Endothelial cell of umbilical vein (primary cell): ENCODE data around the gene SEMA4D. TPM values are rescaled to one million over a fixed set of nuclear protein-coding genes. Genes with fewer than 3 reads are reported as not detected.

ENCODE experiments used
- BruUV-seq: library from RNA; stranded (reverse); fragments of 400-500 nt; replicated peaks from 2 replicates; lab custom pipeline; 2021; lab: Mats Ljungman, UMichigan
- CTCF ChIA-PET: fragments of 300-600, 350-600 bp; sonication (Branson Sonifier 250); formaldehyde crosslinking; loops from one replicate; lab custom pipeline; 2021; ENCODE audit warnings: antibody characterized with exemption, inconsistent platforms; lab: Charles Lee
- POLR2A ChIA-PET: fragments of 300-600, 350-600 bp; sonication (Branson Sonifier 250); formaldehyde crosslinking; loops from one replicate; lab custom pipeline; 2021; ENCODE audit warnings: antibody characterized with exemption, inconsistent platforms; lab: Charles Lee
- DNase-seq: peaks from one replicate; pipeline ENCODE4 v3.0.0-alpha.2; 2011; ENCODE audit warnings: low read depth, low spot score
- FAIRE-seq: peaks from 2 replicates; lab custom pipeline; 2011; peaks lifted over from hg19 to GRCh38; lab: Jason Lieb, UNC
- H2AFZ ChIP-seq: 2 replicates; pipeline ENCODE4 v1.6.0; 2012; ENCODE audit warnings: low read depth, low read length, control low read depth, inconsistent platforms
- H3K27ac ChIP-seq: 2 replicates; pipeline ENCODE4 v1.5.1; 2011; ENCODE audit warnings: low read depth, mild to moderate bottlenecking, control low read depth, low read length, moderate library complexity; ENCODE audit not compliant: insufficient read depth
- H3K27me3 ChIP-seq, 2 experiments: 2 replicates each; pipeline versions ENCODE4 v1.6.0 to v1.6.1; 2011; ENCODE audit warnings: low read length in 2 of 2, mixed read lengths in 1 of 2; ENCODE audit not compliant: control insufficient read depth in 2 of 2, insufficient read depth in 2 of 2
- H3K36me3 ChIP-seq, 2 experiments: 2 replicates in 1 of 2; 3 replicates in 1 of 2; pipeline ENCODE4 v1.5.1; 2011; ENCODE audit warnings: low read length in 2 of 2, mild to moderate bottlenecking in 1 of 2, moderate library complexity in 1 of 2; ENCODE audit not compliant: control insufficient read depth in 2 of 2, insufficient read depth in 2 of 2; ENCODE audit errors: extremely low read depth in 1 of 2
- H3K4me1 ChIP-seq: 3 replicates; pipeline ENCODE4 v1.5.1; 2011; ENCODE audit warnings: mild to moderate bottlenecking, low read length; ENCODE audit not compliant: control insufficient read depth, insufficient read depth; ENCODE audit errors: extremely low read depth
- H3K4me2 ChIP-seq: 2 replicates; pipeline ENCODE4 v1.6.1; 2011; ENCODE audit warnings: low read length, control low read depth, mixed read lengths; ENCODE audit not compliant: insufficient read depth
- H3K4me3 ChIP-seq, 3 experiments: fragments of 200-600 bp in 1 of 3; sonication (generic), shearing (Covaris generic) in 1 of 3; replicated peaks in 1 of 3; 2 replicates each; pipeline ENCODE4 v1.5.1; 2011 to 2016; ENCODE audit warnings: control low read depth in 3 of 3, low read length in 3 of 3, mild to moderate bottlenecking in 2 of 3, inconsistent platforms in 1 of 3, low read depth in 1 of 3, moderate library complexity in 1 of 3; ENCODE audit not compliant: insufficient read depth in 1 of 3
- H3K79me2 ChIP-seq: 2 replicates; pipeline ENCODE4 v1.6.0; 2012; ENCODE audit warnings: low read length, inconsistent platforms; ENCODE audit not compliant: control insufficient read depth, insufficient read depth
- H3K9ac ChIP-seq: replicated peaks from 2 replicates; pipeline ENCODE3; 2011; ENCODE audit warnings: low read length, control low read depth; ENCODE audit not compliant: insufficient read depth; ENCODE audit errors: extremely low read depth
- H3K9me1 ChIP-seq: replicated peaks from 3 replicates; pipeline ENCODE4 v1.6.0; 2011; ENCODE audit warnings: mild to moderate bottlenecking, low read length; ENCODE audit not compliant: control insufficient read depth, insufficient read depth; ENCODE audit errors: extremely low read depth
- H3K9me3 ChIP-seq: replicated peaks from 2 replicates; pipeline ENCODE4 v1.5.1; 2012; ENCODE audit warnings: low read length, inconsistent platforms; ENCODE audit not compliant: control insufficient read depth, insufficient read depth
- H4K20me1 ChIP-seq: replicated peaks from 2 replicates; pipeline ENCODE3; 2011; ENCODE audit warnings: mild to moderate bottlenecking, low read length; ENCODE audit not compliant: control insufficient read depth, insufficient read depth; ENCODE audit errors: extremely low read depth
- CTCF ChIP-seq, 2 donors: IDR thresholded peaks; 1 replicate in 1 of 2; 2 replicates in 1 of 2; pipeline ENCODE4 v1.5.1; 2011; ENCODE audit warnings: low read length in 2 of 2, mild to moderate bottlenecking in 2 of 2, moderate library complexity in 2 of 2, control low read depth in 1 of 2, inconsistent platforms in 1 of 2, low read depth in 1 of 2; ENCODE audit not compliant: insufficient read depth in 1 of 2; ENCODE audit errors: extremely low read depth in 1 of 2
- EZH2 ChIP-seq: IDR thresholded peaks from 2 replicates; pipeline ENCODE4 v1.6.1; 2012; ENCODE audit warnings: borderline replicate concordance, low read depth, mild to moderate bottlenecking, moderate library complexity, low read length, inconsistent platforms; ENCODE audit not compliant: severe bottlenecking
- FOS ChIP-seq: IDR thresholded peaks from 2 replicates; pipeline ENCODE4 v1.6.1; 2011; ENCODE audit warnings: mild to moderate bottlenecking, low read length, moderate library complexity, borderline replicate concordance; ENCODE audit not compliant: insufficient read depth
- GATA2 ChIP-seq: IDR thresholded peaks from 2 replicates; pipeline ENCODE4 v1.7.0; 2011; ENCODE audit warnings: low read depth, mild to moderate bottlenecking, moderate library complexity, mixed read lengths, low read length; ENCODE audit not compliant: insufficient read length, insufficient read depth
- JUN ChIP-seq: IDR thresholded peaks from 2 replicates; pipeline ENCODE4 v1.6.1; 2011; ENCODE audit warnings: borderline replicate concordance, low read depth; ENCODE audit not compliant: insufficient read length, insufficient read depth
- MYC ChIP-seq: IDR thresholded peaks from one replicate; pipeline ENCODE4 v1.6.1; 2011; ENCODE audit warnings: mild to moderate bottlenecking, low read depth, low read length
- POLR2AphosphoS5 ChIP-seq: IDR thresholded peaks from 2 replicates; pipeline ENCODE4 v1.6.1; 2012; ENCODE audit warnings: low read depth, mild to moderate bottlenecking, control low read depth, low read length, moderate library complexity; ENCODE audit not compliant: insufficient read depth
- dilution Hi-C: fragments of 300-500 bp; cut with MboI; formaldehyde crosslinking; loops from one replicate; pipeline ENCODE4 v1.15.0; 2019; ENCODE audit warnings: low sequenced_read_pairs; ENCODE audit not compliant: extremely low pct_ligation_motif_present
- intact Hi-C: fragments of 100-400 bp; cut with micrococcal nuclease; formaldehyde crosslinking; loops from one replicate; pipeline ENCODE4 v1.10.0; 2022
- polyA plus RNA-seq, 4 experiments: library from polyadenylated mRNA; depleted of rRNA in 3 of 4; stranded (reverse) in 3 of 4; unstranded in 1 of 4; fragments of >200 nt; gene quantifications; 2 replicates each; pipeline versions ENCODE4 v1.2.1 to v1.2.3, GENCODE V29; 2011 to 2012; ENCODE audit warnings: missing spikeins in 1 of 4
- total RNA-seq: library from RNA; stranded (reverse); gene quantifications from 2 replicates; pipeline ENCODE4 v1.2.3, GENCODE V29; 2021

Gene SEMA4D
- total and polyA plus RNA-seq, 2 donors (not counting 3 experiments of a cell fraction or from before 2014, with no cell fraction given), result 3.9 to 15.7 TPM

GRCh38 chr9:89384783-89385182, 113.1 kb downstream of the SEMA4D start:
- Histone ChIP-seq H3K4me2 (no peak overlapping the region), H3K9ac (no peak overlapping the region), H3K9me3 (no peaks in the 10 kb centered on the region), H3K27ac (no peak overlapping the region), H3K4me3 (no peak overlapping the region), H3K27me3 (no peaks in the 10 kb centered on the region), H2AFZ (no peak overlapping the region), H4K20me1 (no peaks in the 10 kb centered on the region), H3K79me2 (no peaks in the 10 kb centered on the region), H3K36me3 (peaks cover 0 to 10% of the 10 kb centered on the region in 2 experiments), H3K9me1 (no peaks in the 10 kb centered on the region), H3K4me1 (no peaks in the 10 kb centered on the region)
- POLR2A ChIA-PET, result no interaction called here
- BruUV-seq, result no TSS peak
- DNase-seq (no peak), FAIRE-seq (no peak)
- CTCF ChIA-PET, result interaction anchor here (2.0 kb wide), 1 partner anchor 164 kb away, joined by 9 read pairs; no protein-coding TSS in a partner anchor
- TF ChIP-seq CTCF (IDR thresholded peaks at IDR 0.05; ENCODE audit: extremely low read depth in 1 of 2, insufficient read depth in 1 of 2, low read depth in 1 of 2, low read length in 2 of 2) (no peak), EZH2 (no peak), FOS (no peak), GATA2 (no peak), MYC (no peak), JUN (no peak), POLR2AphosphoS5 (no peak)
- intact Hi-C loops, result no loop called here
- dilution Hi-C loops, result no loop called here
